ENCODE data around the gene ATP6V0B.

ATP6V0B gene

DNA sequence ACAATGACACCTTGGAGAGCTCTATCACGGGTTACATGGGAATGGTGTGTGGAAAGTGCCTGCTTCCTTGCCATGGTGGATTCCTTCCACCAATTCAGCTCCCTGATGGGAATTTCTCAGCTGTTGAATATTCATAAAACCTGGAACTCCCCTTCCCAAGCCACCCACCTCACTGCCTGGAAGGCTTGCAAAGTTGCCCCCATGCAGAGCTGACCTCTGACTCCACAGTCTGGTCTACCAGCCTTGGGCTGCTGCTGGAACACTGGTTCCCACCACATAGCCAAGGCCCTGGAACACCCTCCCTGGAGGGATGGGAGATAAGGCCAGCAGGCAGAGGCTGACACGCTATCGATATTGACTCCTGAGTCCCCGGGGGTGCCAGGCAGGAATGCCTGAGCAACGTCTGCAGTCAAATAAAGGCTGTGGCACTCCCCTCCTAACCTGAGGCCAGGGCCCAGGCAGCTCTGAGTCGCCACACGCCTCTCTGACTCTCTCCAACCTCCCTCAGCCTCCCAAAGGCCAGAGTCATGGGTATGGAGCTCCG, 25.4 kb downstream of the ATP6V0B start:
- H3K27me3 ChIP-seq (ENCODE audit: insufficient read depth, low read depth, severe bottlenecking): no peaks in the 10 kb centered on the region
- no peak overlapping the region for H3K27ac ChIP-seq
- no peaks in the 10 kb centered on the region for H3K9me3 ChIP-seq (ENCODE audit: severe bottlenecking)
- H3K36me3 ChIP-seq: no peaks in the 10 kb centered on the region
- no peak for DNase-seq
- H3K4me3 ChIP-seq (ENCODE audit: low read depth, low read length): no peak overlapping the region
- TF ChIP-seq CTCF (IDR thresholded peaks at IDR 0.05; ENCODE audit: low read depth, low read length): no peak

- no peaks in the 10 kb centered on the region for H3K36me3 ChIP-seq
- H3K27me3 ChIP-seq (ENCODE audit: insufficient read depth, low read depth, severe bottlenecking): no peaks in the 10 kb centered on the region
- H3K4me3 ChIP-seq (ENCODE audit: low read depth, low read length): no peak overlapping the region
- no peak for DNase-seq
- H3K9me3 ChIP-seq (ENCODE audit: severe bottlenecking): no peaks in the 10 kb centered on the region
- H3K27ac ChIP-seq: no peak overlapping the region
- TF ChIP-seq CTCF (IDR thresholded peaks at IDR 0.05; ENCODE audit: low read depth, low read length): no peak
These were observed 27.4 kb downstream of the ATP6V0B start for GRCh38 chr1:44002165-44002564.

DNA sequence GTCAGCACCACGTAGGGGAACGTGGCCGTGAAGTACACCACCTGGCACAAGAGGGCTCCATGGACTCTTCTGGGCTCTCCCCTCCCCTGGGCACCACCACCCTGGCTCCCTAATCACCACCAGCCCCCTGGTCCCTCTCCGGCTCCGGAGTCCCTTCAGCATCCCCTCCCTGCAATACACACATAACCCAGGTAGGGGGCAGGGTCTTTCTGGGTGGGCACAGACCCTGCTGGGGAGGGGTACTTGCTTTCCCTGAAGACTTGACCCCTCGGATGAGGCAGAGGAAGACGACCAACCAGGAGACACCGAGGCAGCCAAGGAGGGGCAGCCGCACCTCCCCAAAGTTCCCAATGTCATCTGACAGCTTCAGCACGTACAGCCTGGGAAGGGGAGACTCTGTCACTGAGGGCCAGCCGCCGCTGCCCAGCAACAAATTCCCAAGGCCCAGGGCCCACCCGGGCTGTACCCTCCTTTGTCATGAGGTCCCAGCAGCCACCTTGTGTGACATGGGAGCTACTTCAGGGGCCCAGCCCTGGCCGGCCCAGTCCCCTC, 27.9 kb downstream of the ATP6V0B start:
- Histone ChIP-seq H3K36me3 (no peaks in the 10 kb centered on the region), H3K4me3 (ENCODE audit: low read depth, low read length) (no peak overlapping the region), H3K9me3 (ENCODE audit: severe bottlenecking) (no peaks in the 10 kb centered on the region), H3K27ac (no peak overlapping the region), H3K27me3 (ENCODE audit: insufficient read depth, low read depth, severe bottlenecking) (no peaks in the 10 kb centered on the region)
- DNase-seq: no peak
- peak; percentile 42; the same call in 1 of the 2 replicates for TF ChIP-seq CTCF (IDR thresholded peaks at IDR 0.05; ENCODE audit: low read depth, low read length)

- Histone ChIP-seq H3K36me3 (no peaks in the 10 kb centered on the region), H3K4me3 (ENCODE audit: low read depth, low read length) (no peak overlapping the region), H3K27ac (no peak overlapping the region), H3K9me3 (ENCODE audit: severe bottlenecking) (no peaks in the 10 kb centered on the region), H3K27me3 (ENCODE audit: insufficient read depth, low read depth, severe bottlenecking) (no peaks in the 10 kb centered on the region)
- no peak for TF ChIP-seq CTCF (IDR thresholded peaks at IDR 0.05; ENCODE audit: low read depth, low read length)
- DNase-seq: no peak
These were observed 33.5 kb downstream of the ATP6V0B start for GRCh38 chr1:44008259-44008658.

DNA sequence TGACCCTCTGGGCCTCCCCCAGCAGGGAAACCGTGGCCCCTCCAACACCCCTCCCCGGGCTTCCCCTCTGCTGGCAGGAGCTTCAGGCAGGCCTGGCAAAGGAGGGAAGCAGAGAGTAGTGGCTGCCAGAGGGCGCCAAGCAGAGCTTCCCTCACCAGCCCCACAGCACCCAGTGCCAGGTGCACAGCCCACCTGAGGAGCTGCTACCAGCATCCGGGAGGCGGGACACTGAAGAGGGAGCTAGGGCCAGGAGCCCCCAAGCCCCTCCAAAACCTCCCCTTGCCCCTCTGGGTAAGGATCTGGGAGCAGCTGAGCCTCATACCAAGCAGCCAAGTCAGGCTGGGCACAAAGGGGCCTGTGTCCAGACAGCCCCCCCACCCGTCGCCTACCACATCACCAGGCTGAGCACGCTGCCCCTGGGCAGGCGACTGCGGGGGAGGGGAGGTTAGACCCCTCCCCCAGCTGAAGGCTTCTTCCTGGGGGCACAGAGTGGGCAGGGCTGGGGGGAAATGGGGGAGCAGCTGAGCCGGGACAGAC, 36.2 kb downstream of the ATP6V0B start:
- H3K4me3 ChIP-seq (ENCODE audit: low read depth, low read length): no peak overlapping the region
- no peak overlapping the region for H3K27ac ChIP-seq
- TF ChIP-seq CTCF (IDR thresholded peaks at IDR 0.05; ENCODE audit: low read depth, low read length): no peak
- DNase-seq: no peak
- H3K27me3 ChIP-seq (ENCODE audit: insufficient read depth, low read depth, severe bottlenecking): no peaks in the 10 kb centered on the region
- H3K36me3 ChIP-seq: no peaks in the 10 kb centered on the region
- H3K9me3 ChIP-seq (ENCODE audit: severe bottlenecking): no peaks in the 10 kb centered on the region

GRCh38 chr1:44012404-44012803, 37.6 kb downstream of the ATP6V0B start:
- Histone ChIP-seq H3K36me3 (no peaks in the 10 kb centered on the region), H3K9me3 (ENCODE audit: severe bottlenecking) (no peaks in the 10 kb centered on the region), H3K27me3 (ENCODE audit: insufficient read depth, low read depth, severe bottlenecking) (no peaks in the 10 kb centered on the region), H3K4me3 (ENCODE audit: low read depth, low read length) (no peak overlapping the region), H3K27ac (no peak overlapping the region; the same call in 1 of the 2 replicates)
- TF ChIP-seq CTCF (IDR thresholded peaks at IDR 0.05; ENCODE audit: low read depth, low read length): no peak
- DNase-seq: no peak

Measured in WERI-Rb-1 (cell line).